Measurements from ENCODE around the gene RRP36. TPM values are rescaled to one million over a fixed set of nuclear protein-coding genes. Genes with fewer than 3 reads are reported as not detected.

Gene RRP36
- total RNA-seq, 1 donor from 2014 or later, result 109 TPM

DNA sequence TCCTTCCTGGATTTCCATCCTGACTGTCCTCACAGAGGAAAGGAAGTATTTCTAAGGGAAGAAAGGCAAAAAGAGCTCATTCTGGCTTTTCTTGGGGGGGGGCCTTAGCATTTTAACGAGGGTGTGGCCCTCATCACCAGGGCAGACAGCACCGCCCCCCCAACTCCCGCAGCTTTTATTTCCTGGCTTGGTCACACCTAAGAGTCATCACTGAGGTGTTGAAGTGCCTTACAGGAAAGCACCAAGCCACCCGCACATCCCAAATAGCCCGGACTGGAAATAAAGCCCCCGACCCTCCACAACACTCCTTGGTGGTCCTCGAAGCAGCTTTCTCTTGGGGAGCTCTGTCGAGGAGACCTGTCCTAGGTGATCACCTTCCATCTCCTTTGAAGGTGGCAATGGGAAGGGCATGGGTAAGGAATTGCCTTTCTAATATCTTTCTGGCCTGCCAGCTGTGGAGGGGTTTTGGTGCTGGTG is 55.9 kb downstream of the RRP36 start:
- Mint-ChIP-seq H3K4me1 (ENCODE audit: low read depth, unreplicated experiment) (peaks cover 15% of the 10 kb centered on the region), H3K4me3 (ENCODE audit: unreplicated experiment) (peak overlapping the region; percentile 88), H3K27me3 (ENCODE audit: unreplicated experiment) (peaks cover 2% of the 10 kb centered on the region), H3K9me3 (ENCODE audit: unreplicated experiment) (peaks cover 8% of the 10 kb centered on the region), H3K27ac (ENCODE audit: unreplicated experiment) (peak overlapping the region; percentile 57), H3K36me3 (ENCODE audit: unreplicated experiment) (peaks cover 4% of the 10 kb centered on the region)
- TF ChIP-seq, protein P1, sequence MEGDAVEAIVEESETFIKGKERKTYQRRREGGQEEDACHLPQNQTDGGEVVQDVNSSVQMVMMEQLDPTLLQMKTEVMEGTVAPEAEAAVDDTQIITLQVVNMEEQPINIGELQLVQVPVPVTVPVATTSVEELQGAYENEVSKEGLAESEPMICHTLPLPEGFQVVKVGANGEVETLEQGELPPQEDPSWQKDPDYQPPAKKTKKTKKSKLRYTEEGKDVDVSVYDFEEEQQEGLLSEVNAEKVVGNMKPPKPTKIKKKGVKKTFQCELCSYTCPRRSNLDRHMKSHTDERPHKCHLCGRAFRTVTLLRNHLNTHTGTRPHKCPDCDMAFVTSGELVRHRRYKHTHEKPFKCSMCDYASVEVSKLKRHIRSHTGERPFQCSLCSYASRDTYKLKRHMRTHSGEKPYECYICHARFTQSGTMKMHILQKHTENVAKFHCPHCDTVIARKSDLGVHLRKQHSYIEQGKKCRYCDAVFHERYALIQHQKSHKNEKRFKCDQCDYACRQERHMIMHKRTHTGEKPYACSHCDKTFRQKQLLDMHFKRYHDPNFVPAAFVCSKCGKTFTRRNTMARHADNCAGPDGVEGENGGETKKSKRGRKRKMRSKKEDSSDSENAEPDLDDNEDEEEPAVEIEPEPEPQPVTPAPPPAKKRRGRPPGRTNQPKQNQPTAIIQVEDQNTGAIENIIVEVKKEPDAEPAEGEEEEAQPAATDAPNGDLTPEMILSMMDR (IDR thresholded peaks at IDR 0.05; ENCODE audit: partially characterized antibody, unreplicated experiment), result no peak
- no peak for DNase-seq

DNA sequence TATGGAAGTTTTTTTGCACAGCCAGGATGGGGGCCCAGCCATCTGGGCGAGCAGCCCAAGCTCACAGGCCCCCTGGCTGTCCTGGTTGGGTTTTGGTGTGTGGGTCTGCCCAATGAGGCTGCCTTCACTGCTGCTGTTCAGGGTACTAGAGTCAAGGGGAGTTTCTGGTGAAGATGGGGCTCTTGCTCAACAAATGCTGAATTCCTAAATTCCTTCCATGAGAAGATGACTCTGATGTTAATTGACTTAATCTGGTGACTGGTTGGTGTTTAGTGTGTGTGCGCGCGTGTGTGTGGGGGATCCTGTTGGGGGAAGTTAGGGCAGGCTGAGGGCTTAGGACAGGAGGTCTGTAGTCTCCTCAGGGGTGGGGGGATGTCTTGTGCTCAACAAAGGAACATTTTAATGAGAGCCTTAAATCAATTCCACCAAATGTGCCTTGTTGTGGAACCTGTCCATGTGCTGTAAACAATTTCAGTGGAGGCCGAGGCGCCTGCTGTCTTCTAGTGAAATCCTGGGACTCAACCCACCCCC is 56.6 kb downstream of the RRP36 start:
- Mint-ChIP-seq H3K27me3 (ENCODE audit: unreplicated experiment) (peaks cover 2% of the 10 kb centered on the region), H3K27ac (ENCODE audit: unreplicated experiment) (peak overlapping the region; percentile 57), H3K4me3 (ENCODE audit: unreplicated experiment) (peak overlapping the region; percentile 88), H3K4me1 (ENCODE audit: low read depth, unreplicated experiment) (peaks cover 17% of the 10 kb centered on the region), H3K36me3 (ENCODE audit: unreplicated experiment) (peaks cover 4% of the 10 kb centered on the region), H3K9me3 (ENCODE audit: unreplicated experiment) (peaks cover 8% of the 10 kb centered on the region)
- DNase-seq, result no peak
- TF ChIP-seq, protein P1 (IDR thresholded peaks at IDR 0.05; ENCODE audit: partially characterized antibody, unreplicated experiment), result no peak

DNA sequence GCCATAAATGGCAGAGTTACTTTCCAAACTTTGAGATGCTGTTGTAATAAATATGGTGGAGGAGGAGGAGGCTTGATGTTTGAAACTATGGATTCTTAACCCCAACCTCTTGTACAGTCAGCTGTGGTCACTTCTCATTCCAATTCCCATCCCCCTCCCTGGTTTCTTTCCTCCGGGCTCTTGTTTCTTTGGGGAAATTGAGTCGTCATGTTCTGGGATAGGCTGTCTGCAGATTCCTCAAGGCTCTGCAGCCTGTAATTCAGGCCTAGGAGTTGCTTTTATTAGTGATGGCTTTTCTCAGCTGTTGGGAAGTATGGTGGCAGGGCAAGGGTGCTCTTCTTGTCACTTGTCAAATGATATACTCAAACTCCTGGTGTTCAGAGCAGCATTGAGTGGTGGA is 57.3 kb downstream of the RRP36 start:
- TF ChIP-seq, protein P1 (IDR thresholded peaks at IDR 0.05; ENCODE audit: partially characterized antibody, unreplicated experiment), result no peak
- H3K36me3 Mint-ChIP-seq (ENCODE audit: unreplicated experiment), result peaks cover 4% of the 10 kb centered on the region
- H3K4me3 Mint-ChIP-seq (ENCODE audit: unreplicated experiment), result peak overlapping the region; percentile 88
- H3K9me3 Mint-ChIP-seq (ENCODE audit: unreplicated experiment), result peaks cover 8% of the 10 kb centered on the region
- H3K27me3 Mint-ChIP-seq (ENCODE audit: unreplicated experiment), result peaks cover 2% of the 10 kb centered on the region
- no peak for DNase-seq
- peaks cover 21% of the 10 kb centered on the region for H3K4me1 Mint-ChIP-seq (ENCODE audit: low read depth, unreplicated experiment)
- peak overlapping the region; percentile 57 for H3K27ac Mint-ChIP-seq (ENCODE audit: unreplicated experiment)

Other genes starting within 250 kb of the RRP36 start
- gene BICRAL, start 239.6 kb upstream of the RRP36 start, total RNA-seq (ENCODE audit: unreplicated experiment), result 11.0 TPM
- gene RPL7L1, start 142.0 kb upstream of the RRP36 start, total RNA-seq (ENCODE audit: unreplicated experiment), result 80.2 TPM
- gene PTCRA, start 105.6 kb upstream of the RRP36 start, total RNA-seq (ENCODE audit: unreplicated experiment), result not detected
- gene CNPY3, start 92.1 kb upstream of the RRP36 start, total RNA-seq (ENCODE audit: unreplicated experiment), result 36.8 TPM
- 0.54 TPM for gene GNMT, start 60.9 kb upstream of the RRP36 start, total RNA-seq (ENCODE audit: unreplicated experiment)
- 13.8 TPM for gene PEX6, start 42.4 kb upstream of the RRP36 start, total RNA-seq (ENCODE audit: unreplicated experiment)
- gene PPP2R5D, start 37.1 kb upstream of the RRP36 start, total RNA-seq (ENCODE audit: unreplicated experiment), result 59.1 TPM
- gene MEA1, start 7.7 kb upstream of the RRP36 start, total RNA-seq (ENCODE audit: unreplicated experiment), result 42.7 TPM
- 119 TPM for gene KLHDC3, start 7.4 kb upstream of the RRP36 start, total RNA-seq (ENCODE audit: unreplicated experiment)
- gene CUL7, start 32.2 kb downstream of the RRP36 start, total RNA-seq (ENCODE audit: unreplicated experiment), result 43.3 TPM
- gene MRPL2, start 37.8 kb downstream of the RRP36 start, total RNA-seq (ENCODE audit: unreplicated experiment), result 50.5 TPM
- gene KLC4, start 38.0 kb downstream of the RRP36 start, total RNA-seq (ENCODE audit: unreplicated experiment), result 62.3 TPM
- gene PTK7, start 54.7 kb downstream of the RRP36 start, total RNA-seq (ENCODE audit: unreplicated experiment), result 166 TPM
- 20.7 TPM for gene SRF, start 149.6 kb downstream of the RRP36 start, total RNA-seq (ENCODE audit: unreplicated experiment)
- gene CUL9, start 160.6 kb downstream of the RRP36 start, total RNA-seq (ENCODE audit: unreplicated experiment), result 51.6 TPM
- gene DNPH1, start 207.9 kb downstream of the RRP36 start, total RNA-seq (ENCODE audit: unreplicated experiment), result 3.5 TPM
- gene TTBK1, start 221.9 kb downstream of the RRP36 start, total RNA-seq (ENCODE audit: unreplicated experiment), result 47.3 TPM

Data from glutamatergic neuron (in vitro differentiated cells).